Endothelial cell of umbilical vein (primary cell): ENCODE data around the gene SLC2A4. TPM values are rescaled to one million over a fixed set of nuclear protein-coding genes. Genes with fewer than 3 reads are reported as not detected.

ENCODE experiments used
- BruUV-seq: library from RNA; stranded (reverse); fragments of 400-500 nt; replicated peaks from 2 replicates; lab custom pipeline; 2021; lab: Mats Ljungman, UMichigan
- CTCF ChIA-PET: fragments of 300-600, 350-600 bp; sonication (Branson Sonifier 250); formaldehyde crosslinking; loops from one replicate; lab custom pipeline; 2021; ENCODE audit warnings: antibody characterized with exemption, inconsistent platforms; lab: Charles Lee
- POLR2A ChIA-PET: fragments of 300-600, 350-600 bp; sonication (Branson Sonifier 250); formaldehyde crosslinking; loops from one replicate; lab custom pipeline; 2021; ENCODE audit warnings: antibody characterized with exemption, inconsistent platforms; lab: Charles Lee
- DNase-seq: peaks from one replicate; pipeline ENCODE4 v3.0.0-alpha.2; 2011; ENCODE audit warnings: low read depth, low spot score
- FAIRE-seq: peaks from 2 replicates; lab custom pipeline; 2011; peaks lifted over from hg19 to GRCh38; lab: Jason Lieb, UNC
- H2AFZ ChIP-seq: 2 replicates; pipeline ENCODE4 v1.6.0; 2012; ENCODE audit warnings: low read depth, low read length, control low read depth, inconsistent platforms
- H3K27ac ChIP-seq: 2 replicates; pipeline ENCODE4 v1.5.1; 2011; ENCODE audit warnings: low read depth, mild to moderate bottlenecking, control low read depth, low read length, moderate library complexity; ENCODE audit not compliant: insufficient read depth
- H3K27me3 ChIP-seq, 2 experiments: 2 replicates each; pipeline versions ENCODE4 v1.6.0 to v1.6.1; 2011; ENCODE audit warnings: low read length in 2 of 2, mixed read lengths in 1 of 2; ENCODE audit not compliant: control insufficient read depth in 2 of 2, insufficient read depth in 2 of 2
- H3K36me3 ChIP-seq, 2 experiments: 2 replicates in 1 of 2; 3 replicates in 1 of 2; pipeline ENCODE4 v1.5.1; 2011; ENCODE audit warnings: low read length in 2 of 2, mild to moderate bottlenecking in 1 of 2, moderate library complexity in 1 of 2; ENCODE audit not compliant: control insufficient read depth in 2 of 2, insufficient read depth in 2 of 2; ENCODE audit errors: extremely low read depth in 1 of 2
- H3K4me1 ChIP-seq: 3 replicates; pipeline ENCODE4 v1.5.1; 2011; ENCODE audit warnings: mild to moderate bottlenecking, low read length; ENCODE audit not compliant: control insufficient read depth, insufficient read depth; ENCODE audit errors: extremely low read depth
- H3K4me2 ChIP-seq: 2 replicates; pipeline ENCODE4 v1.6.1; 2011; ENCODE audit warnings: low read length, control low read depth, mixed read lengths; ENCODE audit not compliant: insufficient read depth
- H3K4me3 ChIP-seq, 3 experiments: fragments of 200-600 bp in 1 of 3; sonication (generic), shearing (Covaris generic) in 1 of 3; replicated peaks in 1 of 3; 2 replicates each; pipeline ENCODE4 v1.5.1; 2011 to 2016; ENCODE audit warnings: control low read depth in 3 of 3, low read length in 3 of 3, mild to moderate bottlenecking in 2 of 3, inconsistent platforms in 1 of 3, low read depth in 1 of 3, moderate library complexity in 1 of 3; ENCODE audit not compliant: insufficient read depth in 1 of 3
- H3K79me2 ChIP-seq: 2 replicates; pipeline ENCODE4 v1.6.0; 2012; ENCODE audit warnings: low read length, inconsistent platforms; ENCODE audit not compliant: control insufficient read depth, insufficient read depth
- H3K9ac ChIP-seq: replicated peaks from 2 replicates; pipeline ENCODE3; 2011; ENCODE audit warnings: low read length, control low read depth; ENCODE audit not compliant: insufficient read depth; ENCODE audit errors: extremely low read depth
- H3K9me1 ChIP-seq: replicated peaks from 3 replicates; pipeline ENCODE4 v1.6.0; 2011; ENCODE audit warnings: mild to moderate bottlenecking, low read length; ENCODE audit not compliant: control insufficient read depth, insufficient read depth; ENCODE audit errors: extremely low read depth
- H3K9me3 ChIP-seq: replicated peaks from 2 replicates; pipeline ENCODE4 v1.5.1; 2012; ENCODE audit warnings: low read length, inconsistent platforms; ENCODE audit not compliant: control insufficient read depth, insufficient read depth
- H4K20me1 ChIP-seq: replicated peaks from 2 replicates; pipeline ENCODE3; 2011; ENCODE audit warnings: mild to moderate bottlenecking, low read length; ENCODE audit not compliant: control insufficient read depth, insufficient read depth; ENCODE audit errors: extremely low read depth
- CTCF ChIP-seq, 2 donors: IDR thresholded peaks; 1 replicate in 1 of 2; 2 replicates in 1 of 2; pipeline ENCODE4 v1.5.1; 2011; ENCODE audit warnings: low read length in 2 of 2, mild to moderate bottlenecking in 2 of 2, moderate library complexity in 2 of 2, control low read depth in 1 of 2, inconsistent platforms in 1 of 2, low read depth in 1 of 2; ENCODE audit not compliant: insufficient read depth in 1 of 2; ENCODE audit errors: extremely low read depth in 1 of 2
- EZH2 ChIP-seq: IDR thresholded peaks from 2 replicates; pipeline ENCODE4 v1.6.1; 2012; ENCODE audit warnings: borderline replicate concordance, low read depth, mild to moderate bottlenecking, moderate library complexity, low read length, inconsistent platforms; ENCODE audit not compliant: severe bottlenecking
- FOS ChIP-seq: IDR thresholded peaks from 2 replicates; pipeline ENCODE4 v1.6.1; 2011; ENCODE audit warnings: mild to moderate bottlenecking, low read length, moderate library complexity, borderline replicate concordance; ENCODE audit not compliant: insufficient read depth
- GATA2 ChIP-seq: IDR thresholded peaks from 2 replicates; pipeline ENCODE4 v1.7.0; 2011; ENCODE audit warnings: low read depth, mild to moderate bottlenecking, moderate library complexity, mixed read lengths, low read length; ENCODE audit not compliant: insufficient read length, insufficient read depth
- JUN ChIP-seq: IDR thresholded peaks from 2 replicates; pipeline ENCODE4 v1.6.1; 2011; ENCODE audit warnings: borderline replicate concordance, low read depth; ENCODE audit not compliant: insufficient read length, insufficient read depth
- MAX ChIP-seq: IDR thresholded peaks from 2 replicates; pipeline ENCODE4 v1.6.1; 2011; ENCODE audit not compliant: insufficient read depth, insufficient read length
- MYC ChIP-seq: IDR thresholded peaks from one replicate; pipeline ENCODE4 v1.6.1; 2011; ENCODE audit warnings: mild to moderate bottlenecking, low read depth, low read length
- POLR2A ChIP-seq: IDR thresholded peaks from 2 replicates; pipeline ENCODE4 v1.6.1; 2012; ENCODE audit warnings: low read depth, mild to moderate bottlenecking, control low read depth, low read length
- POLR2AphosphoS5 ChIP-seq: IDR thresholded peaks from 2 replicates; pipeline ENCODE4 v1.6.1; 2012; ENCODE audit warnings: low read depth, mild to moderate bottlenecking, control low read depth, low read length, moderate library complexity; ENCODE audit not compliant: insufficient read depth
- dilution Hi-C: fragments of 300-500 bp; cut with MboI; formaldehyde crosslinking; loops from one replicate; pipeline ENCODE4 v1.15.0; 2019; ENCODE audit warnings: low sequenced_read_pairs; ENCODE audit not compliant: extremely low pct_ligation_motif_present
- intact Hi-C: fragments of 100-400 bp; cut with micrococcal nuclease; formaldehyde crosslinking; loops from one replicate; pipeline ENCODE4 v1.10.0; 2022
- polyA plus RNA-seq, 4 experiments: library from polyadenylated mRNA; depleted of rRNA in 3 of 4; stranded (reverse) in 3 of 4; unstranded in 1 of 4; fragments of >200 nt; gene quantifications; 2 replicates each; pipeline versions ENCODE4 v1.2.1 to v1.2.3, GENCODE V29; 2011 to 2012; ENCODE audit warnings: missing spikeins in 1 of 4
- total RNA-seq: library from RNA; stranded (reverse); gene quantifications from 2 replicates; pipeline ENCODE4 v1.2.3, GENCODE V29; 2021

Gene SLC2A4
- total and polyA plus RNA-seq, 2 donors (not counting 3 experiments of a cell fraction or from before 2014, with no cell fraction given) = 0.12 TPM; not detected in 1

GRCh38 chr17:7306911-7307685 is 25.6 kb downstream of the SLC2A4 start, which contains the start of gene EIF5A:
Gene EIF5A (plus strand): TSS chr17:7307628. CDS start chr17:7309636, 2,008 bp downstream.
- no peaks in the 10 kb centered on the region for H3K9me3 ChIP-seq
- peak within 1 kb of the TSS; percentile 97 for H3K9ac ChIP-seq
- H3K36me3 ChIP-seq = peaks cover 22% of the 10 kb centered on the region in 2 experiments
- DNase-seq (peak; percentile 100), FAIRE-seq (peak; percentile 99)
- peak within 1 kb of the TSS; percentile 53 for H2AFZ ChIP-seq
- ChIA-PET CTCF (no interaction called here), POLR2A (no interaction called here)
- peaks cover 12% of the 10 kb centered on the region for H3K4me1 ChIP-seq
- TSS peak; percentile 47 for BruUV-seq
- intact Hi-C loops (loop anchor here (2.0 kb wide), 1 partner anchor 92 kb away; no protein-coding TSS in a partner anchor), dilution Hi-C loops (no loop called here)
- H3K4me3 ChIP-seq = peak within 1 kb of the TSS; percentile 71 to 93 (median 87)
- H3K27me3 ChIP-seq = no peaks in the 10 kb centered on the region
- peaks cover 4% of the 10 kb centered on the region for H4K20me1 ChIP-seq
- H3K27ac ChIP-seq = peak within 1 kb of the TSS; percentile 83
- TF ChIP-seq FOS = no peak
- peak; percentile 83 for TF ChIP-seq POLR2A
- TF ChIP-seq POLR2AphosphoS5 = peak; percentile 79
- TF ChIP-seq GATA2 = no peak
- TF ChIP-seq EZH2 = no peak
- TF ChIP-seq MYC = no peak
- no peak for TF ChIP-seq CTCF (IDR thresholded peaks at IDR 0.05; ENCODE audit: extremely low read depth in 1 of 2, insufficient read depth in 1 of 2, low read depth in 1 of 2, low read length in 2 of 2)
- no peak for TF ChIP-seq JUN
- TF ChIP-seq MAX = peak; percentile 32
- H3K9me1 ChIP-seq = no peaks in the 10 kb centered on the region
- peak within 1 kb of the TSS; percentile 80 for H3K4me2 ChIP-seq
- H3K79me2 ChIP-seq = peaks cover 43% of the 10 kb centered on the region
